HG02588 (cell line): Measurements from ENCODE around the gene DCP1A.

Experiments
- ATAC-seq: cut with Tn5 transposase; IDR thresholded peaks from one replicate; pipeline ENCODE4 v1.9.1; 2021; ENCODE audit warnings: mild to moderate bottlenecking, moderate library complexity; ENCODE audit not compliant: unreplicated experiment

The DCP1A gene

DNA sequence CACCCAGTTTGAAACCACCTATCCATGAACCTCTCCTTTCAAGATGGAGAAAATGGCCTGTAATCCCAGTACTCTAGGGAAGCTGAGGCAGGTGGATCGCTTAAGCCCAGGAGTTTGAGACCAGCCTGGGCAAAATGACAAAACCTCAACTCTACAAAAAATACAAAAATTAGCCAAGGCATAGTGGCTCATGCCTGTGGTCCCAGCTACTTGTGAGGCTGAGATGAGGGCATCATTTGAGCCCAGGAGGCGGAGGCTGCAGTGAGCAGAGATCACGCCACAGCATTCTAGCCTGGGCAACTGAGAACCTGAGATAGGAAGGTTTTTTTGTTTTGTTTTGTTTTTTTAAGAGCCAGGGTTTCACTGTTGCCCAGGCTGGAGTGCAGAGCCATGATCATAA, 96.9 kb downstream of the DCP1A start:
- no peak for ATAC-seq

DNA sequence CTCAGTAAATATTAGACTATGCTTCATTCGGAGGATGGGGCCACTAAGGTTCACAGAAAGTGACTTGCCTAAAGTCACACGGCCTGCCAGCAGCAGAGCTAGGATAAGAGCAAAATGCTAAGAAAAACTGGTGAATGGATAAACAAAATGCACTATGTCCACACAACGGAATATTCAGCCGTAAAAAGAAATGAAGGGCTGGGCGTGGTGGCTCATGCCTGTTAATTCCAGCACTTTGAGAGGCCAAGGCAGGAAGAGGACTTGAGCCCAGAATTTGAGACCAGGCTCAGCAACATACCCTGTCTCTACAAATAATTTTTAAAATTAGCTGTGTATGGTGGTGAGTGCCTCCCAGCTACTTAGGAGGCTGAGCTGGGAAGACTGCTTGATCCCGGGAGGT, 99.2 kb downstream of the DCP1A start:
- no peak for ATAC-seq

DNA sequence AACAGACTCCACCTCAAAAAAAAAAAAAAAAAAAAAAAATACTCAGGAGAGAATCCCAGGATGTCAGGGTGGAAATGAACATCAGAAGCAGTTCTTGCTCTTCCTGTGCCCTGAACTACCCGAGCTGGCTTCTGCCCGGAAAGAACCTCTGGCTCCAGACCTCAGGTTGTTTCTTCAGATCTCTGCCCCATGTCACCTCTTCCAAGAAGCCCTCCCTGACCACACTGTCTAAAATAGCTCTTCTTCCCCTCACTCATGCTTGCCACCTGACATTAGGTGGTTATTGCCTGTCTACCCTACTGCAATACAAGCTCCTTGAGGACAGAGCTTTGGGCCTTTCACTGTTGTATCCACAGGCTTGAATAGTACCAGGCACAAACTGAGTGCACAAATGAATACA, 99.7 kb downstream of the DCP1A start:
- no peak for ATAC-seq

DNA sequence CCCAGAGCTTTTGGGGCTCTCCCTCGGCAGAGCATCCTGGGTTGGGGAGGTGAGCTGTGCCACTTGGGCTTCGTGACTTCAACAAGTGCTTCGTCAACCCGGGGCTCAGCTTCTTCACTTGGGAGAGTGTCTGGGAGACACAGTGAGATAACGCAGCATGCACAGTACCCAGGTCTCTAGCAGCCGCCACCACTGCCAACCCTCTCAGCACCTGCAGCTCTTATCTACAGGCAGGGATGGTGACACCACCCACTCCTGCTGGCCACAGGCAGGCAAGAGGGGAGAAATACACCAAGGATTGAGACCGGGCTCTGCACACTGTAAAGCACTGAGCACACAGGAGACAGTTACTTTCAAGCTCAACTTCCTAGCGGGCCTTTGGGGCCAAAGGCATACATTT, 103.1 kb downstream of the DCP1A start:
- no peak for ATAC-seq

DNA sequence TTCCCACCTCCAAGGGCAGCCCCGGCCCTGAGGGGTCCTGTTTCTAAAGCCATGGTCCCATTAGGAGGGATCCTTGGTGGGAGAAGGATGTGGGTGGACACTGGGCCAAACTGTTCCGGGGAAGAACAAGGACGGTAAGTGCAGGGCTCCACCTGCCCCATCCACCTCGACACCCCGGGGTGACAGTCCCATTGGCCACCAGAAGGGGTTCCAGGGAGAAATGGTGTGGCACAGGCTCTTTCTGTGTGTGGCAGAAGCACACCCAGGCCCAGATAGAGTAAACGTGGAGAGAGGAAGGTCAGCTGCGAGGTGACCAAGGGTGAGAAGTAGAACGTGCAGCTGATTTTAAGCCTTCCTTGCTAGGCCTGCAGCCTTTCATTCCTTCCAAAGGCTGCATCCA, 103.6 kb downstream of the DCP1A start:
- ATAC-seq: no peak

DNA sequence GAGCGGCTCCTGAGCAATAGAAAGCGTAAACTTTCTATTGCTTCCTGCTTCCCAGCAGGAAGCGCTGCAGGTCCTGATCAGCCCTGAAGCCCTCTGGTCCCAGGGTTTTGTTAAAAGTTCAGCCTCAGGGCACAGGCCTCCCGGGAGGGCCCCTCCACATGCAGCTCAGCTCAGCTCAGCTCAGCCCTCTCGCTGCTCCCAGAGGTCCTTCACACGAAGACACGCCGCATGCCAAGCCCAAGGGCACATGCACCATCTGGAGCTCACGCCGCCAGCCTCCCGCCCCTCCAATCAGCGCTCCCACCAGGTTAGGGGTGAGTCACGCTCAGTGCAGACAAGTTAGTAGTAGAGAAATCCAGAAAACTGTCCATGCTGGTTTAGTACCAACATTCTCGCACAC, 104.2 kb downstream of the DCP1A start:
- no peak for ATAC-seq

DNA sequence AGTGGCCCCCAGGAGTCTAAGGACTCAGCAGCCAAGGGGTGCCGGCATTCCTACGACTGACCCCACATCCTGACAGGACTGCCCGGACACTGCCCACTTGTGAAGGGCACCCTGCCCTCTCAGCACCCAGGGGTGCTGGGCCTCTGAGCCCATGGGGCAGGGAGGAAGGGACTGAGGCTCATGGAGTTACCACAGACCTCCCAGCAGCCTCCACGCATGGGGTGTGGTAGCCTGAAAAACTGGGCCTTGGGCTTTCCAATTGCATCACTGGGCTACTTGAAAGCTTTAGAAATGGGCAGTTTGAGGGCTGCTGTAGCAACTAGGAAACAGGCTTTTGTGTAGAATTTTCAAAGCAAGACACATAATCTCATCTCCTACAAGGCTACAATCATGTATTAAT, 104.7 kb downstream of the DCP1A start:
- no peak for ATAC-seq

DNA sequence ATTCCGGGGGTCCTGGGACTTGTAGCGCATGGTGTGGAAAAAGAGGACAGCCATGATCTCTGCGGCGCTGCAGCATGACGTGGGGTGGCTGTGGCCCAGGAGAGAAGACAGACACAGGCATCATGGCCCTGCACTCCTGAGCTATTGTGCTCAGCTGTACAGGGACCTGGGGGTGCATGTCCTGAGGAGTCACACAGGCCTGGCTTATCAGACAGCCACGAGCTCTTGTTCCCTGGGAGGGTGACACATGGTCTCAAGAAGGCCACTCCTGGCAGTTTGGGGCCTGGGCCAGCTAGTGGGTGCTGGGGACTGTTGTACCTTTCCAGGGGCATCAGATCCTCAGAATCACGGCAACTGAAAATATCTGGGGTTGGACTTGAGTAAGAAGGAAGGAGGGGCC, 105.2 kb downstream of the DCP1A start:
- no peak for ATAC-seq

DNA sequence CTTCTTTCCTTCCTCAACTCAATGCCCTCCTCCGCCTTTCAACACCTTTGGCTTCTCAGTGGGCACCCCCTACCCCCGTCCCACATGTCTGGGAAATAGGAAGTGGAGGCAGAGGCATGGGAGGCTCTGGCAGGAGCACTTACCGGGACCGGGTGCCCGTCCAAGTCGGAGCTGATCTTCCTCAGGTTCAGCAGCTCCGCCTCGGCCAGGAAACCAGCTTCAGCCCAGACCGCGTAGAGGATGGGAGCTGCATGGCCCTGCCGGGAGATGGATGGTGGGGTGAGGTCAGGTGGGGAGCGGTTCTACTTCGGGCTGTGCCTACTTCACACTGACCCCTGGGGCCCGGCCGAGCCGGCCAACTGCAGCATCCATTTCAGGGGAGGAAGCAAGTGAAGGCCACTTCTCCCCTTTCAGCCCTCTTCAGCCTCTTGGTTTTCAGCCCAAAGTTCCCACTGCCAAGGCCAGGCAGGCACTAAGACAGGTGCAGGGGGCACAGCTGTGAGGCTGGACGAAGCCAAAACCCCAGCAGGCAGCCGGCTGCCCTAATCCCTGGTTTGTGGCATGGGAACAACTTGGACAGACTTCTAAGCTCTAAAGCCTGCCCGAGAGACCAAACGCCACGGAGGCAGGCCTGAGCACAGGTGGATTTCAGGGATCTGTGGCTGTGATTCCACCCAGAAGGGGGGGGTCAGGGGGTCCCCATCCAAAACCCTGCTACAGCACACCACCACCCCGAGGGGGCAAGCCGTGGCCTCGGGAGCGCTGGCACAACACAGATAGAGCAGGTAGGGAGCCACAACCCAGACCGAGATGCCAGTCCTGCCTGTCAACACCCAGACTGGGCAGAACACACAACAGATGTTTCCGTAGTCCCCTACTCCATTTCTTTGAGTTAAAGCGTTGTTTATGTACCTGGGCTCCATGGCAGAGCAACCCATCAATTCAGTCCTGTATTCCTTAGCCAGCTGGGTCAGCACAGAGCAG, 106.1 kb downstream of the DCP1A start:
- ATAC-seq: no peak

DNA sequence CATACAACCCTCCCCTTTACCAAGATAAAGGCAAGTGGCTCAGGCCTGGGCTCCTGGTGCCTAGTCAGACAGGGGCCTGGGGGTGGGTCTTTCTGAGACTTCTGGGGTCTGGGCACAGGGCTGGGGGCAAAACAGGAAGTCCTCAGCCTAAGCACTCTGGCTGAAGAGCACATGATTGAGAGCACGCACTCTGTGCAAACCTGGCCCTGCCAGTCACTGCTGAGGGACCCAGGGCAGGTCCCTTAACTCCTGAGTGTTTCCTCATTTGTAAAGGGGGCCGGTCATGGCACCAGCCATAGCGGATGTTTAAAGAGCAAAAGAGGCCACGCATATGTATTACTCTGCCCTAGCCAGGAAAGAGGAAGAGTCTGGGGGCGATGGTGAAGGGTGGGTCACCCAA, 107.5 kb downstream of the DCP1A start:
- ATAC-seq: no peak

DNA sequence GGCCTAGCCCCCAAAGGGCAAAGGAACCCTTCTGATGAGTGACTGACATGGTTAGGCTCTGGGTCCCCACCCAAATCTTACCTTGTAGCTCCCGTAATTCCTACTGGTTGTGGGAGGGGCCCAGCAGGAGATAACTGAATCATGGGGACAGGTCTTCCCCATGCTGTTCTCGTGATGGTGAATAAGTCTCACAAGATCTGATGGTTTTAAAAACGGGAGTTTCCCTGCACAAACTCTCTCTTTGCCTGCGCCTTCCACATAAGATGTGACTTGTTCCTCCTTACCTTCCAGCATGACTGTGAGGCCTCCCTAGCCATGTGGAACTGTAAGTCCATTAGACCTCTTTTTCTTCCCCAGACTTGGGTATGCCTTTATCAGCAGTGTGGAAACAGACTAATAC, 108.5 kb downstream of the DCP1A start:
- ATAC-seq: no peak

DNA sequence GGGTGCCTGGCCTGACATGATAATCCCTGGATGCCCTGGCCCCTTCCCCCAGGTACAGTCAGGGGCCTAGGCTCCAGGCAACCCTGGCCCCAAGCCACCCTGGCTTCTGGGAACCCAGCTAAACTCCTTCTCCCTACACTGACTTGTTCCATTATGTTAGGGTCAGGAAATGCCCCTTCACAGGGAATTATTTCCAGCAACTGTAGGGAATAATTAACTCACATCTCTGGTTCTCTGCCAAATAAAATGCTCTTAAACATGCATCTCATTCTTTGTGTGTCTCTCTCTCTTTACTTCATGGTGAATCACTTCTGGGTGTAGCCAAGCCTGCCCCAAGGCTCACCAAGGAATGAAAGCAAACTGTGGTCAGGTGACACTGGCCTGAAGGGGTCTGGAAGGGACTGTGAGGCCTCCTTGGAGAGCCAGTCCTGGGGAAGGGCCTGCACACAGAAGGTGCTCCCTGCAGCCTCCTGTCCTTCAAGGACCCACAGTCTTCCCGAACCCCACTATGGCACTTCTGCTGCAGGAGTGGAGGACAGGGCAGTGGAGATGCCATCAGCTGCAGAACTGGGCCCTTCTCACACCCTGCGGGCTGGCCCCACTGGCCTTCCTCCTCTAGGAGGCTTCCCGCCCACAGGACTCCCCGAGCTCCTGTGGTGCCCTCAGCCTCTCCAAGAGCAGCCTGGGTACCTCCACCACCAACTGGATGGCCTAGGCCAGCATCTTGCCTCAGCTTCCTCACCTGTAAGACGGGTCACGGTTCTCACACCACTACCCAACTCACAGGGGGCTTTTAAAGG, 109.1 kb downstream of the DCP1A start:
- ATAC-seq: no peak

DNA sequence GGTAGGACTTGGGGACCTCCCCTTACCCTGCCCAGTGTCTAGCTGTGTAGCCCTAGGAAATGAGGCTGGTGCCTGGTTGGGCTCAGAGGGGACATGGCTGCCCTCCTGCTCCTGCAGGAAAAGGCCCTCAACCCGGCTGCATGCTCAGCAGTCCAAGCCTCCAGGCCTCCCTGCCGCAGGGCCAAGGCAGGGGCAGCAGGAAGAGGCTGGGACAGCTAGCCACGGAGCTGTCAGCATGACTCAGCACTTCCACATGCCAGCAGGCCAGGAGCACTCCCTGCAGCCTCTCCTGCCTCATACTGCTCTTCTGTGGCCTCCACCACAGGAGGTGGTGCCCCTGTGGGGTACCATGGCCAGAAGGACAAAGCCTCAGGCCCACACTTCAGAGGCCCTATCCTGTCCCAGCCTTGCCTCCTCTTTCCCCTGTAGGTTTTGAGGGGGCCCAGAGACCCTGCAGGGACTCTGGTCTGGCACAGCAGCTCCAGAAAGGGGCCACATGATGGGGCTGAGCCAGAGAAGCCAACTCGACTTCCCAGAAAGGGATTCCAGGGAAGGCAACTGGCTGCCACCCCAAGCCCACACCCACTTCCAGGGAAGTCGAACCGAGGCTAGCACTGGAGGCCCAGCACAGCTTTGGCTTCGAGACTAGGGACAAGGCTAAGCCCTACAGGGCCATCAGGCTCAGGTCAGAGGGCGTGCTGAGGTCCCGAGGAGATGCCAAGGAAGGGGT, 111.1 kb downstream of the DCP1A start:
- ATAC-seq: no peak

DNA sequence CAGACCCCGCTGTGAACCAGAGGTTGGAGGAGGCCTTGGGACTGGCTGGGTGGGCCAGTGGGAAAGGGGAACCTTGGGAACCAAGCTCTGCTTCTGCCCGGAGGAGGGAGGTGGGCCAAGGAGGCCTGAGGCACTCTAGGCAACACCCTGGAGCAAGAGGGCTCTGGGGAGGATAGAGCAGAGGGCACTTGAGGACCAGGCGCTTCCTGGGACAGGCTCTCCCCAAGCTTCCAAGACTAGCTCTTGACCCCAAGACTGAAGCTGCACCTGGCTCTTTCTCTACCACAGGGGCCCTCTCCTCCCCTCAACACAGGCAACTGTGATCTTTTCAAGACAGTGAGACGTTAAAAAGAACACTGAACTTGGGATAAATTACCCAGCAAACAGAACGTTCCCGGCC, 111.8 kb downstream of the DCP1A start:
- no peak for ATAC-seq

DNA sequence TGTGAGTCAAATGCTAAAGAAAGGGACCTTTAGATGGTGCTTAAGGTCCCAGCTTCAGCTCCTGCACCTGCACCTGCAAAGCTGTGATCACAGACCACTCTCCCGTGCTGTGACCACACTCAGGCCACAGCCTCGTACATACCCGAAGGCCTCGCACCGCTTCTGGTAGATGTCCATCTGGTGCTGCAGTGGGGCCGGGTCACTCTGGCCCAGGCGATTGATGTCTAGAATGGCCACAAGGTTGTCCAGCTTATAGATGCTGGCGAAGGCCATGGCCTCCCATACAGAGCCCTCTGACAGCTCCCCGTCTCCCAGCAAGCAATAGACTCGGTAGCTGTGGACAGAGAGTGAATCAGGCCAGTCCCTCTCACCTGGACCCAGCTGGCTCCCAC, 112.5 kb downstream of the DCP1A start:
- no peak for ATAC-seq

DNA sequence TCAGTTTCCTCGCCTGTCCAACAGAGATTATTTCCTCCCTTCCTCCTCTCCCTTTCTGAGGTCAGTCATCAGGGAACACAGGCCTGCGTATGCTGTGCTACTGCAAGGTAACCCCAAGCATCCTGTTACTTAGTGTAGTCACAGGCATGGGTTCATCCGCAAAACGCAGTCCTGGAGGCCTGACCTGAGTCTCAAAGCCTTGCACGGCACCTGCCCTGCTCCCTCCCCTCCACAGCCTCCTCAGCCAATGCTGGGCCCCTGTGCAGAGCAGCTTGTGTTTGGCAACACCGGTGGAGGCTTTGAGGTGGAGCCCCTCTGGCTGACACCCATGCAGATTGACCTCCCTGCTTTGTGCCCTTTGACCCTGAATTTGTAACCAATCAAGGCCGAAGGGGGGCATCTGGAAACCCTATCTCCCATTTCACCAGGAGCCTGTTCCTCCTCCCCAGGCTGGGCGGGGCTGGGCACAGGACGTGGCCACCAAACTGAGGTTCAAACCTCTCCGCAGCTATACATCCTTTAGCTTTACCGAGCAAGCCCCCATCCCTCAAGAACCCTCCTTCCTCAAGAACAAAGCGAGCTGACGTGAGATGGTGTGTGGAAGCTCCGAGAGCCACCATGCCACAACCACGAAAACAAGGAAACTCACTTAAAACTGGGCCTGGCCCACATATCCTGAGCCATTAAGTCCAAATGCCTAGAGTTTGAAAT, 113.1 kb downstream of the DCP1A start:
- ATAC-seq: no peak
